KMS-11 (cell line): ENCODE data around the gene PALLD.

ENCODE experiments used
- H2AFZ ChIP-seq: fragments of 200-600 bp; sonication (generic); 2 replicates; pipeline ENCODE4 v1.6.1; 2016; ENCODE audit warnings: antibody characterized with exemption, mixed run types, low read depth
- H3K27ac ChIP-seq: fragments of 200-600 bp; sonication (generic); 2 replicates; pipeline ENCODE4 v1.6.1; 2016; ENCODE audit warnings: mild to moderate bottlenecking, mixed run types
- H3K27me3 ChIP-seq: fragments of 200-600 bp; sonication (generic); 2 replicates; pipeline ENCODE4 v1.6.1; 2017; ENCODE audit warnings: mild to moderate bottlenecking, low read depth, mixed run types, moderate library complexity; ENCODE audit not compliant: insufficient read depth
- H3K36me3 ChIP-seq: fragments of 200-600 bp; sonication (generic); 2 replicates; pipeline ENCODE4 v1.6.1; 2017; ENCODE audit warnings: mild to moderate bottlenecking, mixed run types; ENCODE audit not compliant: insufficient read depth
- H3K4me1 ChIP-seq: fragments of 200-600 bp; sonication (generic); 2 replicates; pipeline ENCODE4 v1.6.1; 2016; ENCODE audit warnings: mild to moderate bottlenecking, low read depth, mixed run types; ENCODE audit not compliant: poor library complexity, severe bottlenecking
- H3K4me2 ChIP-seq: fragments of 200-600 bp; sonication (generic); 2 replicates; pipeline ENCODE4 v1.7.0; 2016; ENCODE audit warnings: mild to moderate bottlenecking, mixed run types
- H3K4me3 ChIP-seq: fragments of 200-600 bp; sonication (generic); IDR thresholded peaks from 2 replicates; pipeline ENCODE4 v1.6.1; 2017; ENCODE audit warnings: low read depth, low read length, mixed read lengths; ENCODE audit not compliant: insufficient read depth
- H3K79me2 ChIP-seq: fragments of 200-600 bp; sonication (generic); 2 replicates; pipeline ENCODE4 v1.6.1; 2016; ENCODE audit warnings: low read depth, mixed run types; ENCODE audit not compliant: insufficient read depth
- H3K9ac ChIP-seq: fragments of 200-600 bp; sonication (generic); 2 replicates; pipeline ENCODE4 v1.6.1; 2016; ENCODE audit warnings: mild to moderate bottlenecking, mixed run types
- H4K20me1 ChIP-seq: fragments of 200-600 bp; sonication (generic); 2 replicates; pipeline ENCODE4 v1.6.1; 2016; ENCODE audit warnings: mild to moderate bottlenecking, mixed run types; ENCODE audit not compliant: insufficient read depth
- CTCF ChIP-seq: fragments of 200-600 bp; sonication (generic); conservative IDR thresholded peaks from 2 replicates; pipeline ENCODE4 v1.6.1; 2017; ENCODE audit warnings: low read depth, mild to moderate bottlenecking, antibody characterized with exemption, low read length, moderate library complexity, mixed read lengths

Gene PALLD

GRCh38 chr4:168693750-168694490 is 197.1 kb downstream of the PALLD start:
- no peak for TF ChIP-seq CTCF
- no peak overlapping the region for H3K27ac ChIP-seq

GRCh38 chr4:168694667-168695066 is 197.8 kb downstream of the PALLD start:
- no peak for TF ChIP-seq CTCF
- Histone ChIP-seq H3K4me3 (no peak overlapping the region), H3K27me3 (no peaks in the 10 kb centered on the region), H3K27ac (no peak overlapping the region), H3K9ac (no peak overlapping the region), H2AFZ (no peak overlapping the region), H3K4me2 (no peak overlapping the region), H3K79me2 (no peaks in the 10 kb centered on the region), H3K4me1 (no peaks in the 10 kb centered on the region), H3K36me3 (no peaks in the 10 kb centered on the region), H4K20me1 (no peaks in the 10 kb centered on the region)

More at GRCh38 chr4:168693750-168694490, 197.1 kb downstream of the PALLD start:
- H3K4me1 ChIP-seq: no peaks in the 10 kb centered on the region
- H3K79me2 ChIP-seq: no peaks in the 10 kb centered on the region
- no peak overlapping the region for H3K9ac ChIP-seq
- no peak overlapping the region for H3K4me3 ChIP-seq
- no peaks in the 10 kb centered on the region for H3K36me3 ChIP-seq
- no peaks in the 10 kb centered on the region for H4K20me1 ChIP-seq
- H2AFZ ChIP-seq: no peak overlapping the region
- no peak overlapping the region for H3K4me2 ChIP-seq
- no peaks in the 10 kb centered on the region for H3K27me3 ChIP-seq

- Histone ChIP-seq H3K27ac (no peak overlapping the region), H3K36me3 (no peaks in the 10 kb centered on the region), H3K4me1 (no peaks in the 10 kb centered on the region), H3K27me3 (no peaks in the 10 kb centered on the region), H3K79me2 (no peaks in the 10 kb centered on the region), H3K4me3 (no peak overlapping the region), H4K20me1 (no peaks in the 10 kb centered on the region), H3K4me2 (no peak overlapping the region), H2AFZ (no peak overlapping the region), H3K9ac (no peak overlapping the region)
- TF ChIP-seq CTCF: no peak
Observed at GRCh38 chr4:168695288-168695687, 198.4 kb downstream of the PALLD start.

- H3K27ac ChIP-seq: no peak overlapping the region
- H3K79me2 ChIP-seq: no peaks in the 10 kb centered on the region
- no peak overlapping the region for H3K9ac ChIP-seq
- H3K36me3 ChIP-seq: no peaks in the 10 kb centered on the region
- no peaks in the 10 kb centered on the region for H3K4me1 ChIP-seq
- H3K4me2 ChIP-seq: no peak overlapping the region
- no peaks in the 10 kb centered on the region for H3K27me3 ChIP-seq
- H3K4me3 ChIP-seq: no peak overlapping the region
- H4K20me1 ChIP-seq: no peaks in the 10 kb centered on the region
- H2AFZ ChIP-seq: no peak overlapping the region
- no peak for TF ChIP-seq CTCF
Observed at GRCh38 chr4:168696280-168696679, 199.4 kb downstream of the PALLD start.
